ENCODE data around the gene KCNV2.
"Not testable (repeated sequence)": the region's sequence is repeated elsewhere in the genome, so short reads cannot be mapped to it uniquely, and the experiment has no call there.

DNA sequence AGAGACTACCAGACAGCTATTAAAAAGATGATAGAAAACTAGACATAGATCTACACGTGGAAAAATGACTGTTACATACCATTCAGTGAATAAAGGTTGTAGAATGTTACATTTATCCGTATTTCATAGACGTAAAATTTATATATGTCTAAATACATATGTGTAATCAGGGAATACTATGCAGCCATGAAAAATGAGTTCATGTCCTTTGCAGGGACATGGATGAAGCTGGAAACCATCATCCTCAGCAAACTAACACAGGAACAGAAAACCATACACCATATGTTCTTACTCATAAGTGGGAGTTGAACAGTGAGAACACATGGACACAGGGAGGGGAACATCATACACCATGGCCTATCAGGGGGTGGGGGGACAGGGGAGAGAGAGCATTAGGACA lies 10.1 kb upstream of the KCNV2 start:
- TF ChIP-seq, protein P1, sequence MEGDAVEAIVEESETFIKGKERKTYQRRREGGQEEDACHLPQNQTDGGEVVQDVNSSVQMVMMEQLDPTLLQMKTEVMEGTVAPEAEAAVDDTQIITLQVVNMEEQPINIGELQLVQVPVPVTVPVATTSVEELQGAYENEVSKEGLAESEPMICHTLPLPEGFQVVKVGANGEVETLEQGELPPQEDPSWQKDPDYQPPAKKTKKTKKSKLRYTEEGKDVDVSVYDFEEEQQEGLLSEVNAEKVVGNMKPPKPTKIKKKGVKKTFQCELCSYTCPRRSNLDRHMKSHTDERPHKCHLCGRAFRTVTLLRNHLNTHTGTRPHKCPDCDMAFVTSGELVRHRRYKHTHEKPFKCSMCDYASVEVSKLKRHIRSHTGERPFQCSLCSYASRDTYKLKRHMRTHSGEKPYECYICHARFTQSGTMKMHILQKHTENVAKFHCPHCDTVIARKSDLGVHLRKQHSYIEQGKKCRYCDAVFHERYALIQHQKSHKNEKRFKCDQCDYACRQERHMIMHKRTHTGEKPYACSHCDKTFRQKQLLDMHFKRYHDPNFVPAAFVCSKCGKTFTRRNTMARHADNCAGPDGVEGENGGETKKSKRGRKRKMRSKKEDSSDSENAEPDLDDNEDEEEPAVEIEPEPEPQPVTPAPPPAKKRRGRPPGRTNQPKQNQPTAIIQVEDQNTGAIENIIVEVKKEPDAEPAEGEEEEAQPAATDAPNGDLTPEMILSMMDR (IDR thresholded peaks at IDR 0.05 in 8 of 11, conservative IDR thresholded peaks at IDR 0.05 in 3 of 11): not testable (repeated sequence)
- not testable (repeated sequence) for TF ChIP-seq POLR2A (IDR thresholded peaks at IDR 0.05)
